Tibial nerve (tissue), 4 donors: ENCODE results near the gene CHAMP1. TPM values are rescaled to one million over a fixed set of nuclear protein-coding genes. Genes with fewer than 3 reads are reported as not detected.
"Not testable (repeated sequence)": the region's sequence is repeated elsewhere in the genome, so short reads cannot be mapped to it uniquely, and the experiment has no call there.

Experiments used
- DNase-seq, 2 donors: peaks; one replicate each; pipeline ENCODE4 v3.0.0-alpha.2; 2019; ENCODE audit warnings: low spot score in 2 of 2
- H3K27ac ChIP-seq, 4 donors: fragments of 200-600 bp; sonication (generic) in 3 of 4; one replicate each; pipeline ENCODE4 v1.5.1; 2017 to 2019; ENCODE audit warnings: mild to moderate bottlenecking in 1 of 4
- H3K27me3 ChIP-seq, 2 donors: fragments of 200-600 bp; sonication (generic) in 1 of 2; one replicate each; pipeline versions ENCODE4 v1.5.1 to v1.6.0; 2017 to 2019
- H3K36me3 ChIP-seq, 3 donors: fragments of 200-600 bp; sonication (generic); one replicate each; pipeline ENCODE4 v1.5.1; 2018 to 2019
- H3K4me1 ChIP-seq, 4 donors: fragments of 200-600 bp; sonication (generic) in 3 of 4; one replicate each; pipeline ENCODE4 v1.5.1; 2017 to 2019
- H3K4me3 ChIP-seq, 4 donors: fragments of 200-600 bp; sonication (generic) in 3 of 4; one replicate each; pipeline ENCODE4 v1.5.1; 2017 to 2019; ENCODE audit warnings: mild to moderate bottlenecking in 1 of 4, moderate library complexity in 1 of 4
- H3K9me3 ChIP-seq, 4 donors: fragments of 200-600 bp; sonication (generic) in 3 of 4; one replicate each; pipeline ENCODE4 v1.5.1; 2017 to 2019
- CTCF ChIP-seq, 5 experiments: fragments of 200-600 bp in 3 of 5; fragments of 450-650 bp in 2 of 5; sonication (generic) in 3 of 5; IDR thresholded peaks; one replicate each; pipeline ENCODE4 v1.5.1; 2016 to 2019; ENCODE audit warnings: antibody characterized with exemption in 5 of 5, mild to moderate bottlenecking in 3 of 5, moderate library complexity in 2 of 5
- EP300 ChIP-seq, 2 donors: sonication (generic); formaldehyde crosslinking; IDR thresholded peaks; one replicate each; pipeline ENCODE4 v1.6.1; 2017; ENCODE audit warnings: antibody characterized with exemption in 2 of 2, mild to moderate bottlenecking in 1 of 2
- POLR2A ChIP-seq, 2 donors: fragments of 450-650 bp; IDR thresholded peaks; one replicate each; pipeline ENCODE4 v1.6.1; 2017; ENCODE audit warnings: antibody characterized with exemption in 2 of 2, mild to moderate bottlenecking in 2 of 2, moderate library complexity in 2 of 2
- whole genome bisulfite sequencing, 2 donors: methylation state at CpG; one replicate each; pipeline ENCODE4 v1.1.5; 2018; 5-methylcytosine and 5-hydroxymethylcytosine counted together
- total RNA-seq, 4 donors: library from RNA; depleted of rRNA; stranded (reverse); fragments of >200 nt; gene quantifications; one replicate each; pipeline ENCODE4 v1.1.0, GENCODE V29; 2016

Gene CHAMP1
- total RNA-seq, 4 donors from 2014 or later = 19.6 to 42.3 (median 31.4) TPM

GRCh38 chr13:114334305-114335053 is 20.2 kb downstream of the CHAMP1 start:
- H3K36me3 ChIP-seq = peaks cover 0 to 8% (median 0%) of the 10 kb centered on the region in 3 donors
- H3K4me3 ChIP-seq = no peak overlapping the region
- DNase-seq = no peak
- no peak overlapping the region for H3K27ac ChIP-seq
- no peaks in the 10 kb centered on the region for H3K9me3 ChIP-seq
- 66 to 68% methylated on average over 5 of the region's 5 CpGs for WGBS, 2 donors
- no peaks in the 10 kb centered on the region for H3K27me3 ChIP-seq
- peaks cover 0 to under 1% (median 0%) of the 10 kb centered on the region in 4 donors for H3K4me1 ChIP-seq
- no peak for TF ChIP-seq CTCF (IDR thresholded peaks at IDR 0.05)
- no peak for TF ChIP-seq EP300 (IDR thresholded peaks at IDR 0.05)
- no peak for TF ChIP-seq POLR2A (IDR thresholded peaks at IDR 0.05)

GRCh38 chr13:114336457-114336856 is 22.2 kb downstream of the CHAMP1 start:
- H3K27me3 ChIP-seq, H3K27ac ChIP-seq, H3K4me1 ChIP-seq, DNase-seq, H3K9me3 ChIP-seq, H3K36me3 ChIP-seq, H3K4me3 ChIP-seq: not testable (repeated sequence)
- 92 to 96% methylated on average over 1 of the region's 1 CpG for WGBS, 2 donors

- no peaks in the 10 kb centered on the region for H3K36me3 ChIP-seq
- no peak overlapping the region for H3K4me3 ChIP-seq
- H3K27ac ChIP-seq = no peak overlapping the region
- no peaks in the 10 kb centered on the region for H3K9me3 ChIP-seq
- peaks cover 0 to 5% (median 0%) of the 10 kb centered on the region in 4 donors for H3K4me1 ChIP-seq
- WGBS, 2 donors = 91 to 93% methylated on average over 5 of the region's 5 CpGs
- TF ChIP-seq CTCF (IDR thresholded peaks at IDR 0.05) = no peak
- no peak for TF ChIP-seq POLR2A (IDR thresholded peaks at IDR 0.05)
- no peak for TF ChIP-seq EP300 (IDR thresholded peaks at IDR 0.05)
- DNase-seq = no peak
- no peaks in the 10 kb centered on the region for H3K27me3 ChIP-seq
Observed at GRCh38 chr13:114338959-114339358, 24.7 kb downstream of the CHAMP1 start.

GRCh38 chr13:114339857-114340534 is 25.7 kb downstream of the CHAMP1 start:
- 55 to 63% methylated on average over 10 of the region's 10 CpGs for WGBS, 2 donors
- TF ChIP-seq POLR2A (IDR thresholded peaks at IDR 0.05) (no peak), CTCF (IDR thresholded peaks at IDR 0.05) (peak; percentile 27 to 69 (median 44)), EP300 (IDR thresholded peaks at IDR 0.05) (no peak)
- no peak for DNase-seq

GRCh38 chr13:114341003-114341777 is 26.9 kb downstream of the CHAMP1 start:
- Histone ChIP-seq H3K4me1 (peaks cover 0 to 5% (median 0%) of the 10 kb centered on the region in 4 donors), H3K36me3 (no peaks in the 10 kb centered on the region), H3K27me3 (no peaks in the 10 kb centered on the region), H3K27ac (no peak overlapping the region), H3K9me3 (no peaks in the 10 kb centered on the region), H3K4me3 (no peak overlapping the region)
- no peak for DNase-seq
- no peak for TF ChIP-seq EP300 (IDR thresholded peaks at IDR 0.05)
- TF ChIP-seq CTCF (IDR thresholded peaks at IDR 0.05) = no peak
- no peak for TF ChIP-seq POLR2A (IDR thresholded peaks at IDR 0.05)
- WGBS, 2 donors = 60 to 70% methylated on average over 14 of the region's 14 CpGs

More at GRCh38 chr13:114339857-114340534, 25.7 kb downstream of the CHAMP1 start:
- H3K36me3 ChIP-seq = no peaks in the 10 kb centered on the region
- H3K9me3 ChIP-seq = no peaks in the 10 kb centered on the region
- no peaks in the 10 kb centered on the region for H3K27me3 ChIP-seq
- H3K27ac ChIP-seq = no peak overlapping the region
- peaks cover 0 to 5% (median 0%) of the 10 kb centered on the region in 4 donors for H3K4me1 ChIP-seq
- H3K4me3 ChIP-seq = no peak overlapping the region

GRCh38 chr13:114347256-114347655 is 33.0 kb downstream of the CHAMP1 start:
- H3K27me3 ChIP-seq, H3K4me3 ChIP-seq, H3K9me3 ChIP-seq, H3K27ac ChIP-seq, DNase-seq, H3K4me1 ChIP-seq, H3K36me3 ChIP-seq: not testable (repeated sequence)
- WGBS, 2 donors = 61 to 71% methylated on average over 3 of the region's 3 CpGs
